GM21447 (cell line): ENCODE data around the gene EVA1C.
"Not testable (repeated sequence)": the region's sequence is repeated elsewhere in the genome, so short reads cannot be mapped to it uniquely, and the experiment has no call there.

Experiments used
- ATAC-seq: cut with Tn5 transposase; IDR thresholded peaks from one replicate; pipeline ENCODE4 v1.9.1; 2021; ENCODE audit not compliant: unreplicated experiment

The EVA1C gene

DNA sequence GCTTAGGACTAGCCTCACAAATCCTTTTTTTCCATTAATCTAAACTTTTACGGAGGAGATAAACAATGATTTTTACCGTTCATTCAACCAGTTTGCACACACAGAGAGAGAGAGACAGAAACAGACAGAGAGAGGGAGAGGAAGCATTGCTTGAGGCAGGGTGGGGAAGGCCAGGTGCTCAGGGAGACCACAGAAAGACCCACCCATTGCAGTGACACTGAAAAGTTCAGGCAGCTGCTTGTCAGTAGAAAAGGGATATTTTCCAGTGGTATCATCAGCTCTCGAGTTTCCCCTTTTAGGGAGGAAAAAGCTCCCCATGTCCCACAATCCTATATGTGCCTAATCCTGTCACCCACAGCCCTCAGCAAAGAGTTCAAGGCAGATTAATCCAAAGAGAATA is 145.6 kb downstream of the EVA1C start:
- no peak for ATAC-seq

DNA sequence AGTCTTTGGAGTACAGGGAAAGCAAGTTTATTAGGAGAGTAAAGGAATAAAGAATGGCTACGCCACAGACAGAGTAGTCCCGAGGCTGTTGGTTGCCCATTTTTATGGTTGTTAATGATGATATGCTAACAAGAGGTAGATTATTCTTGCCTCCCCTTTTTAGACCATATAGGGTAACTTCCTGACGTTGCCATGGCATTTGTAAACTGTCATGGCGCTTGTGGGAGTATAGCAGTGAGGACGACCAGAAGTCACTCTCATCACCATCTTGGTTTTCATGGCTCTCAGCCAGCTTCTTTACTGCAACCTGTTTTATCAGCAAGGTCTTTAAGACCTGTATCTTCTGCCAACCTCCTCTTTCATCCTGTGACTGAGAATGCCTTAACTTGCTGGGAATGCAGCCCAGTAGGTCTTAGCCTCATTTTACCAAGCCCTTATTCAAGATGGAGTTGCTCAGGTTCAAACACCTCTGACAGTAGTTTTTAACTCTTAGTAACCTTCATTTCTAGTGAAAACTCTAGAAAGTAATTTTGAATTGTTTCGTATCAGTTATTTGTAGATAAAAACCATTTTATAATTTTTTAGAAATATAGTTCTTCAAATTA is 146.6 kb downstream of the EVA1C start:
- ATAC-seq, result no peak

DNA sequence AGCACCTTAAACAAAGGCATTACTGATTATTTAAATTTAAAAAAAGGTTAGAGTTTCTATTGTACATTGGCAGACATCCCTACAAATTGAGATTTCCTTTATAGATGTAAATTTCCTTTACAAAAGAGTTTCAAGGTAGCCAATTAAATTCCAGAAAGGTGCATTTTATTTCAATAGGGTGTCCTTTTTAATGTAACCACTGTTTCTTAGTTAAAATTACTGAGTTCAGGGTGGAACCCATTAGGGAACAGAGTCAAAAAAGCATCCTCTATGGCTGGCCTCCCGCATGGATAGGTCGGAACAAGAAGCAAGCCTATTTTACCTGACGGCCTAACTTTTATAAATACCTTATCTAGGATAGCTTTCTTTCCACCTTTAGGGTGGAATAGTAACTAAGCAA is 148.4 kb downstream of the EVA1C start:
- no peak for ATAC-seq

DNA sequence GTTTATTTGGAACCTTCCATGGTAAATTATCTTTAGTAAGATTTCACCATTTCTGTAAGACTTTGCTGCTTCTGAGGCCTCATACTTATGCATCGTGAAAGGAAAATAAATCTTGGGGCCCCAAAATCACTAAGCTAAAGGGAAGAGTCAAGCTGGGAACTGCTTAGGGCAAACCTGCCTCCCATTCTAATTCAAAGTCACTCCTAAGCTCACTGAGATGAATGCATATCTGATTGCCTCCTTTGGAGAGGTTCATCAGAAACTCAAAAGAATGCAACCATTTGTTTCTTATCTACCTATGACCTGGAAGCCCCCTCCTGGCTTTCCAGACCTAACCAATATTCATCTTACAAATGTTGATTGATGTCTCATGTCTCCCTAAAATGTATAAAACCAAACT is 149.0 kb downstream of the EVA1C start:
- not testable (repeated sequence) for ATAC-seq

DNA sequence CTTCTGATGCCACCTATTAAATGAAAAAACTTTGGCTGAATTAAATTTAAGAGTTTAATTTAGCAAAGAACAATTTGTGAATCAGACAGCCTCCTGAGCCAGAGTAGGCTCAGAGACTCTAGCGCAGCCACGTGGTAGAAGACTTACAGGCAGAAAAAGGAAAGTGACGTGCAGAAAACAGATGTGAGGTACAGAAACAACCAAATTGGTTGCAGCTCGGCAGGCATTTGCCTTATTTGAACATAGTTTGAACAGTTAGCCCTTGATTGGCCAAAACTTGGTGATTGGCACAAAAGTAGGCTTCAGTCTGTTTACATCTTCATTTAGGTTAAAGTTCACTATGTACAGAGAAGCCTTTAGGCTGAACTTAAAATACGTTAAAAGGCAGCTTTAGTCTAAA is 149.9 kb downstream of the EVA1C start:
- ATAC-seq, result no peak

DNA sequence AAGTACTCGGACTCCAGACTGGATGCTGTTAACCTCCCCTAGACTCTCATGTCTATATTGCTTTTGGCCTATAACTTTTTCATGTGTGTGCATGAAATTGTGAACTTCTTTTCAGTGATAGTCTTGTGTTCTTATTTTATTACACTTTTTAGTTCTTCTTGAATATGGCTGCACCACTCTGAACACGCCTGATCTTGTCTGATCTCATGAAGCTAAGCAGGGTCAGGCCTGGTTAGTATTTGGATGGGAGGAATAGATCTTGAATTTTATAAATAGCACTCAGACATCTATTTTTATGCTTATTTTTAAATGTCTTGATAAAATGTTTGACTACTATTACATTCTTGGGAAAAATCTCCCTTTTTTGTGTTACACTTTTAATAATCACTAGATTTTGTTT is 150.4 kb downstream of the EVA1C start:
- ATAC-seq, result no peak
